ENCODE measurements around the gene POLR3F.

POLR3F gene

GRCh38 chr20:18436847-18437246 is 30.3 kb upstream of the POLR3F start:
- no peak for DNase-seq (ENCODE audit: low spot score)
- H3K27ac ChIP-seq, result no peak overlapping the region
- ChIA-PET POLR2A (ENCODE audit: low non-redundant PET) (no interaction called here), CTCF (interaction anchor here (0.9 kb wide), 1 partner anchor 16 kb away, joined by 3 read pairs; no protein-coding TSS in a partner anchor)
- TF ChIP-seq CTCF (conservative IDR thresholded peaks at IDR 0.05; ENCODE audit: low read depth), result no peak

- ChIA-PET CTCF (no interaction called here), POLR2A (ENCODE audit: low non-redundant PET) (no interaction called here)
- DNase-seq (ENCODE audit: low spot score), result no peak
- no peak overlapping the region for H3K27ac ChIP-seq
- no peak for TF ChIP-seq CTCF (conservative IDR thresholded peaks at IDR 0.05; ENCODE audit: low read depth)
Measured at GRCh38 chr20:18440403-18440802, 26.8 kb upstream of the POLR3F start.

- DNase-seq (ENCODE audit: low spot score), result no peak
- H3K27ac ChIP-seq, result no peak overlapping the region
- CTCF ChIA-PET, result no interaction called here
- POLR2A ChIA-PET (ENCODE audit: low non-redundant PET), result no interaction called here
- TF ChIP-seq CTCF (conservative IDR thresholded peaks at IDR 0.05; ENCODE audit: low read depth), result no peak
Measured at GRCh38 chr20:18443886-18444285, 23.3 kb upstream of the POLR3F start.

GRCh38 chr20:18456600-18456999 is 10.6 kb upstream of the POLR3F start:
- TF ChIP-seq CTCF (conservative IDR thresholded peaks at IDR 0.05; ENCODE audit: low read depth), result no peak
- ChIA-PET POLR2A (ENCODE audit: low non-redundant PET) (no interaction called here), CTCF (no interaction called here)
- no peak overlapping the region for H3K27ac ChIP-seq
- DNase-seq (ENCODE audit: low spot score), result no peak

- ChIA-PET POLR2A (ENCODE audit: low non-redundant PET) (no interaction called here), CTCF (interaction anchor here (0.5 kb wide), 1 partner anchor 170 kb away, joined by 3 read pairs; no protein-coding TSS in a partner anchor)
- no peak for DNase-seq (ENCODE audit: low spot score)
- TF ChIP-seq CTCF (conservative IDR thresholded peaks at IDR 0.05; ENCODE audit: low read depth), result no peak
- no peak overlapping the region for H3K27ac ChIP-seq
Measured at GRCh38 chr20:18465536-18466200, 1.5 kb upstream of the POLR3F start.

GRCh38 chr20:18466574-18466893 is 656 bp upstream of the POLR3F start:
- H3K27ac ChIP-seq, result peak overlapping the region; percentile 89
- POLR2A ChIA-PET (ENCODE audit: low non-redundant PET), result no interaction called here
- CTCF ChIA-PET, result interaction anchor here (0.7 kb wide), 1 partner anchor 30 kb away, joined by 3 read pairs; no protein-coding TSS in a partner anchor
- DNase-seq (ENCODE audit: low spot score), result no peak
- TF ChIP-seq CTCF (conservative IDR thresholded peaks at IDR 0.05; ENCODE audit: low read depth), result no peak
